Suprapubic skin (tissue), 4 donors: ENCODE data around the gene ZGRF1.

ENCODE experiments used
- EP300 ChIP-seq: sonication (generic); formaldehyde crosslinking; IDR thresholded peaks from one replicate; pipeline ENCODE4 v1.6.1; 2017; ENCODE audit warnings: antibody characterized with exemption
- POLR2A ChIP-seq, 2 donors: fragments of 450-650 bp; IDR thresholded peaks; one replicate each; pipeline ENCODE4 v1.6.1; 2017; ENCODE audit warnings: antibody characterized with exemption in 2 of 2, mild to moderate bottlenecking in 2 of 2, moderate library complexity in 2 of 2
- POLR2AphosphoS5 ChIP-seq, 3 donors: sonication (generic); formaldehyde crosslinking; IDR thresholded peaks; one replicate each; pipeline ENCODE4 v1.6.1; 2017; ENCODE audit warnings: antibody characterized with exemption in 3 of 3
- TF ChIP-seq, protein P1 (sequence below), 2 donors: fragments of 200-600 bp in 1 of 2; fragments of 450-650 bp in 1 of 2; sonication (generic) in 1 of 2; IDR thresholded peaks; one replicate each; pipeline ENCODE4 v1.5.1; 2016 to 2019; ENCODE audit warnings: antibody characterized with exemption in 2 of 2, mild to moderate bottlenecking in 1 of 2, moderate library complexity in 1 of 2

DNA sequence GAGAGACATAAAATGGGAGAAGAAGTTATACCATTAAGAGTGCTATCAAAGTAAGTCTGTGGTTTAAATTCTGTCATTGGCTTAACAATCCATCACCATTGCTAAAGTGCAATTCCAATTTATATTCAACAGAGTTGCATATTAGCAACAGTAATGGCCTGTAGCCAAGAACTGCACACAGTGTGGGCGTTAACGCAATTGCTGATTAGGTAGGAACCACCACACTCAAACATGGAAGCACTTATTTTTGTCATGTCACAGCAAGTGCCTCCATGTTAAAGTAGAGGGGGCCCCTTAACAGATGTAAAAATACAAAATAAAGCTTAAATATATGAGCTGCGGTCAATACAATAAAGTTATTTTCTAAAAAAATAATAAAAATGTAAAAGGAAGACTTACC is 11.1 kb upstream of the ZGRF1 start:
- TF ChIP-seq POLR2A (IDR thresholded peaks at IDR 0.05) (no peak), POLR2AphosphoS5 (IDR thresholded peaks at IDR 0.05) (no peak), EP300 (no peak)
- TF ChIP-seq, protein P1, sequence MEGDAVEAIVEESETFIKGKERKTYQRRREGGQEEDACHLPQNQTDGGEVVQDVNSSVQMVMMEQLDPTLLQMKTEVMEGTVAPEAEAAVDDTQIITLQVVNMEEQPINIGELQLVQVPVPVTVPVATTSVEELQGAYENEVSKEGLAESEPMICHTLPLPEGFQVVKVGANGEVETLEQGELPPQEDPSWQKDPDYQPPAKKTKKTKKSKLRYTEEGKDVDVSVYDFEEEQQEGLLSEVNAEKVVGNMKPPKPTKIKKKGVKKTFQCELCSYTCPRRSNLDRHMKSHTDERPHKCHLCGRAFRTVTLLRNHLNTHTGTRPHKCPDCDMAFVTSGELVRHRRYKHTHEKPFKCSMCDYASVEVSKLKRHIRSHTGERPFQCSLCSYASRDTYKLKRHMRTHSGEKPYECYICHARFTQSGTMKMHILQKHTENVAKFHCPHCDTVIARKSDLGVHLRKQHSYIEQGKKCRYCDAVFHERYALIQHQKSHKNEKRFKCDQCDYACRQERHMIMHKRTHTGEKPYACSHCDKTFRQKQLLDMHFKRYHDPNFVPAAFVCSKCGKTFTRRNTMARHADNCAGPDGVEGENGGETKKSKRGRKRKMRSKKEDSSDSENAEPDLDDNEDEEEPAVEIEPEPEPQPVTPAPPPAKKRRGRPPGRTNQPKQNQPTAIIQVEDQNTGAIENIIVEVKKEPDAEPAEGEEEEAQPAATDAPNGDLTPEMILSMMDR (IDR thresholded peaks at IDR 0.05) = no peak
